Activated T-helper 17 cell treated with anti-CD3 and anti-CD28 coated beads, Interleukin-2, amount 50 U/mL, for 72 hours (primary cell): Measurements from ENCODE around the gene PGAP2. TPM values are rescaled to one million over a fixed set of nuclear protein-coding genes. Genes with fewer than 3 reads are reported as not detected.
"Not testable (repeated sequence)": the region's sequence is repeated elsewhere in the genome, so short reads cannot be mapped to it uniquely, and the experiment has no call there.

ENCODE experiments used
- ATAC-seq: fragments of 150-1000 bp; cut with Tn5 transposase; replicated peaks from 2 replicates; pipeline ENCODE4 v1.10.0; 2021; ENCODE audit warnings: mild to moderate bottlenecking, moderate library complexity
- H3K27ac Mint-ChIP-seq: one replicate; pipeline ENCODE4 v1.8.0; 2022; ENCODE audit warnings: mixed read lengths
- H3K27me3 Mint-ChIP-seq: one replicate; pipeline ENCODE4 v1.8.0; 2022; ENCODE audit warnings: mixed read lengths
- H3K36me3 Mint-ChIP-seq: one replicate; pipeline ENCODE4 v1.8.0; 2022; ENCODE audit warnings: low read depth, mild to moderate bottlenecking, mixed read lengths
- H3K4me1 Mint-ChIP-seq: one replicate; pipeline ENCODE4 v1.8.0; 2022; ENCODE audit warnings: mixed read lengths
- H3K4me3 Mint-ChIP-seq: one replicate; pipeline ENCODE4 v1.8.0; 2022; ENCODE audit warnings: mild to moderate bottlenecking, mixed read lengths
- H3K9me3 Mint-ChIP-seq: one replicate; pipeline ENCODE4 v1.8.0; 2022; ENCODE audit warnings: mixed read lengths
- total RNA-seq, 2 donors: library from RNA; stranded (reverse); gene quantifications; one replicate each; pipeline ENCODE4 v1.2.3, GENCODE V29; 2022

PGAP2 gene
- total RNA-seq, 2 donors from 2014 or later = 25.6 to 31.8 TPM

DNA sequence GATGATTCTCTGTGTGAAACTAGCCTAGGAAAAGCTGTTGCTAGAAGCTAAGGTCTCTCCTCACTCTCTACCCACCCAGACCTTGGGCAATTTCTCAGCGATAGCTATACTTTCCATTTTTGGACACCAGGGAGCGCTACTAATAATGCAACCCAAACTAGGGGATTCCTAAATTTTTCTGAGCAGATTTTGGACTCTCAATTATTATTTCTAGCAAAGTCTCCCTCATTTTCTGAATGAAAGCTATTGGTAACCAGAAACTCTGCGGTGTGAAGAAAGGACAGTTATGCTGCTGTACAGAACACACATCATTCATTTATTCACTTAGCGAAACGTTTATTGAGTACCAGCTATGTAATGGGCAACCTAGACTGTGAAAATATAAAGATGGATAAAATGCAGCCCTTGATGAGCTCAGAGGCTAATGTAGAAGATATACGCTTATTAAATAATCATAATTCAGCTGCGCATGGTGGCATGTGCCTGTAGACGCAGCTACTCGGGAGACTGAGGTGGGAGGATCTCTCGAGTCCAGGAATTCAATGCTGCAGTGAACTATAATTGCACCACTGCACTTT, 41.0 kb downstream of the PGAP2 start:
- Mint-ChIP-seq H3K9me3 (no peaks in the 10 kb centered on the region), H3K27ac (peak overlapping the region; percentile 32), H3K36me3 (peaks cover under 1% of the 10 kb centered on the region), H3K4me1 (peaks cover 31% of the 10 kb centered on the region), H3K4me3 (no peak overlapping the region), H3K27me3 (no peaks in the 10 kb centered on the region)
- ATAC-seq = peak; percentile 57

DNA sequence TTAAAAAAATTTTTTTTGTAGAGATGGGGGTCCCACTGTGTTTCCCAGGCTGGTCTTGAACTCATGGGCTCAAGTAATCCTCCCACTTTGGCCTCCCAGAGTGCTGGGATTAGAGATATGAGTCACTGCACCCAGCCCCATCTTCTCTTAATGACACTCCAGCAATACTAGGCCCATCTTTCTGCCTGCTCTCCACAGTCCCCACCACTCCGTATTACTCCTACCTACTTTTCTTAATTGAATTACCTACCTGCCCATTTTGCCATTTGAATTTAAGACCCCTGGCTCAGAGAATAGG, 45.1 kb downstream of the PGAP2 start:
- no peaks in the 10 kb centered on the region for H3K27me3 Mint-ChIP-seq
- H3K4me3 Mint-ChIP-seq = peak overlapping the region; percentile 79
- H3K27ac Mint-ChIP-seq = peak overlapping the region; percentile 81
- no peaks in the 10 kb centered on the region for H3K9me3 Mint-ChIP-seq
- H3K36me3 Mint-ChIP-seq = peaks cover 34% of the 10 kb centered on the region
- H3K4me1 Mint-ChIP-seq = peaks cover 31% of the 10 kb centered on the region
- ATAC-seq = no peak

DNA sequence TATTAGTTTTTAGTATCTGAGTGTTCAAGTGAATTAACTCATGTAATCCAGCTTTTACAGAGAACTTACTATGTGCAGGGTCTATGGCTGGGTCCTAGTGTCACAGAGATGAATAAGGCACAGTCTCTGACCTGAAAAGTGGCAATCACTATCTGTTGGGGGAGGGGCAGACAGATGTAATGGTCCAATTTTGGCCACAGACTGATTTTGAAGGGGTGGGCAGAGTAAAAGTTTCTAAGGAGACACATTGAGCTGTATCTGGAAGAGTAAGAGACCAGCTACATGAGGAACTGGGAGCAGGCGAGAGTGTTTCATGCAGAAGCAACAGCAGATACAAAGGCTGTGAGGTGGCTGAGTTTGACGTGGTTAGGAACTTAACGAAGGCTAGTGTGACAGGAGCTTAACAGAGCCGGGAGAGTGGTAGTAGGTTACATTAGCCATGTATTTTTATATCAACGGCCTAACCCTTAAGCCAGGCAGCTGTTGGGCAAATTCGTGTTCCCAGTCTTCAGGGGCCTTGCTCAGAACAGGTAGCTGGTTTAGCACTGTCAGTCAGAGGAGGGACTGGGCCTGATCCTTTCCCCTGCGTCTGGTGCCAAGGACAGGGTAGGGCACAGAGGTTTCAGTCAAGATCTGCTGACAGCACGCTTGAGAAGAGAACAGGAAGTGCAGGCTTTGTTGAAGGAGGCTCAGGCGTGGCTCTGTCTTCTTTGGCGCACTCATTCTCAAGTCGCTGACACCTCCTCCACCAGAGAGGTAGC, 45.7 kb downstream of the PGAP2 start:
- peak overlapping the region; percentile 79 for H3K4me3 Mint-ChIP-seq
- peaks cover 35% of the 10 kb centered on the region for H3K4me1 Mint-ChIP-seq
- H3K27ac Mint-ChIP-seq = peak overlapping the region; percentile 81
- peaks cover 34% of the 10 kb centered on the region for H3K36me3 Mint-ChIP-seq
- no peaks in the 10 kb centered on the region for H3K27me3 Mint-ChIP-seq
- peak; percentile 62 for ATAC-seq
- H3K9me3 Mint-ChIP-seq = no peaks in the 10 kb centered on the region

DNA sequence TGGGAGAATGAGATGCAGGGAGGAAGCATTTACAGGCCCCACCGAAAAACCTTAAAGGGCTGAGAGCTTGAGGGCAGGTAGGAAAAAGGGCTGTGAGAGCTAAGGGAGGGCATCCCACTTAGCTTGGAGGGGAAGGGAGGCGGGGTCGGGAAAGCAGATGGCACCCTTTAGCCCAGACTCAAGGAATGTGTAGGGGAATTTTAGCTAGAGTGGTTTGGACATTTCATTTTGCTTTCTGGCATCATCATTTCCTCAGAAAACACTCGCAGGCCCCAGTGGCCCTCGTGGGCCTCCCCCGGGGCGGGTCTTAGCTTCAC, 46.3 kb downstream of the PGAP2 start:
- Mint-ChIP-seq H3K4me1 (peaks cover 36% of the 10 kb centered on the region), H3K4me3 (peak overlapping the region; percentile 79)

DNA sequence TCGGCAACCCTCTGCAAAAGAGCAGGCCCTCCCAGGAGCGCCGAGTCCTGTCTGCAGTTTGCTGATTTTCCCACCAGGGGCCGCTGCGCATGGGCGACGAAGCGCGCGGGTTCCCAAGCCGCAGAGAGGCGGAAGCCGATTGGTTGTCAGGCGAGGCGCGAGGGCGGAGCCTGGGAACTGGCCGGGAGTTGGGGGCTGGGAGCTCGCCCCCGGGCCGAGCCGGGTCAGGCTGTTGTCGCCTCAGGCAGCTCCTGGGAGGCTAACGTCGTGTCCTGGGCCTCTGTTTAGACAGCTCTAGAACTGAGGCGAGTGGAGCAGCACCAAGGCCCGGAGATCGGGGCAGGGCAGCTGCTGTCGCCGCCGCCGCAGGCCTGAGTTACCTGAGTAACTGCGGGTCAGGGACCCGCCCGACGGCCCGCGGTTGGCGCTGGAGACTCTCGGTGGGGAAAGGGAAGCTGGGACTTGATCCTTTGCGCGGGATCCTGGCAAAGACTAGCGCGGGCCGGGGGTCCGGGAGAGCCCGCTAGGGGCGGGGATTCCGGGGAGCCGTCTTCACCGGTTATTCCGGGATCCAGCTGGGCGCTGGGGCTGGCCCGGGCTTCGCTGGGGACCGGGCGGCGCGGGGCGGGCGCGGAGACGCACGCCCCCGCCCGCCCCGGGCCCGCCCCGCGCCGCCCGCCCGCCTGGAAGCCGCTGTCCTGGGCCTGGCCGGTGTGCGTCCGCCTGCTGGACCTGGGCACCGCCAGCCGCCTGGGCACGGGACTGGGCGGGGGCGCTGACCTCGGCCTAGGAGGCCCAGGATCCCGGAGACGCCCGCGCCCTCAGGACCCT, 46.8 kb downstream of the PGAP2 start, which contains the start of gene STIM1:
Gene STIM1 (plus strand): TSS at position 688 of the 831 bp plus-strand sequence. CDS start 607 bp downstream, outside the sequence.
- Mint-ChIP-seq H3K27me3 (no peaks in the 10 kb centered on the region), H3K4me3 (peak within 1 kb of the TSS; percentile 79), H3K36me3 (peaks cover 34% of the 10 kb centered on the region), H3K27ac (peak within 1 kb of the TSS; percentile 81), H3K9me3 (no peaks in the 10 kb centered on the region), H3K4me1 (peaks cover 37% of the 10 kb centered on the region)
- ATAC-seq = peak; percentile 75

More for the DNA sequence above, 46.3 kb downstream of the PGAP2 start:
- Mint-ChIP-seq H3K36me3 (peaks cover 34% of the 10 kb centered on the region), H3K27me3 (no peaks in the 10 kb centered on the region), H3K9me3 (no peaks in the 10 kb centered on the region), H3K27ac (peak overlapping the region; percentile 81)
- ATAC-seq = no peak

DNA sequence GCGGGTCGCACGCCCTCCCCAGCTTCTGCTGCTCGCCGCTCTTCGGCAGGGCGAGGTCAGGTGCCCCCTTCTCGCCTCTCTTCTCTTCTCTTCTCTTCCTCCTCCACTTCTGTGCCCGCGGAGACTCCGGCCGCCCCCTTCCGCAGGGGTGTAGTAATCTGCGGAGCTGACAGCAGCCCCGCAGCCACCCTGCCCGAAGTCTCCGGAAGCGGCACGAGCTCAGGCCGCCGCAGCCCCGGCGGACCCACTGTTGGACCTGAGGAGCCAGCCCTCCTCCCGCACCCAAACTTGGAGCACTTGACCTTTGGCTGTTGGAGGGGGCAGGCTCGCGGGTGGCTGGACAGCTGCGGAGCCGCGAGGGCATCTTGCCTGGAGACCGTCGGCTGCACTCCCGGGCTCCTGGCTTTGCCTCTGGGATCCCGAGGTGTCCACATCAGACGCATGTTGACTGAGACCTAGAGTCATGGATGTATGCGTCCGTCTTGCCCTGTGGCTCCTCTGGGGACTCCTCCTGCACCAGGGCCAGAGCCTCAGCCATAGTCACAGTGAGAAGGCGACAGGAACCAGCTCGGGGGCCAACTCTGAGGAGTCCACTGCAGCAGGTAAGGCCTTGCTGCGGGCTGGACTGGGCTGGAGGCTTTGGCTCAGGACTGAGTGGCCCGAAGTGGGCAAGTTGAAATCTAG, 47.6 kb downstream of the PGAP2 start:
- peak; percentile 8 for ATAC-seq
- Mint-ChIP-seq H3K36me3 (peaks cover 34% of the 10 kb centered on the region), H3K27ac (peak overlapping the region; percentile 65), H3K4me1 (peaks cover 41% of the 10 kb centered on the region), H3K9me3 (no peaks in the 10 kb centered on the region), H3K4me3 (peak overlapping the region; percentile 79), H3K27me3 (no peaks in the 10 kb centered on the region)

DNA sequence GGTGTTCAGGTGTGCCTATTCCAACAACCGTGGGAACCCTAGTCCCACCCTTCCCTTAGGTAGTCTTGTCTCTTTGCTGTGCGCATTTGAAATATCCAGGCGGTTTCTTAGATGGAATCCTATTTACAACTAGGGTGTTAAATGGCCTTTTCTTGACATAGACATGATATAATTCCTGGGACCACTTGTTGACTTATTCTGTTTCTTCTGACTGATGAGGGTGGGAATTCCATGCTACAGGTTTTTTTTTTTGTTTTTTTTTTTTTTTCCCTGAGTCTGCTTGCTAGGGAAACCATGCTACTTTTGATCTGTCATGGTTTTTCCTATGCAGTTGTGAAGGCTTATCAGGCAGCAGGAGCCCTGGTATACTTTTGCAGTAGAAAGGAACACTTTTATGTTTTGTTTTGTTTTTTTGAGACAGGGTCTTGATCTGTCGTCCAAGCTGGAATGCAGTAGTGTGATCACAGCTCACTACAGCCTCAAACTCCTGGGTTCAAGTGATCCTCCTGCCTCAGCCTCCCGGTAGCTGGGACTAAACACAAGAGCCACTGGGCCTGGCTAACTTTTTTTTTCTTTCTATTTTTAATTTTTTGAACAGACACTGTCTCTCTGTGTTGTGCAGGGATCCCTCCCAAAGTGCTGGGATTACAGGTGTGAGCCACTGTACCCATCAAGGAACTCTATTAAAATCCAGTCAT, 48.6 kb downstream of the PGAP2 start:
- H3K9me3 Mint-ChIP-seq = no peaks in the 10 kb centered on the region
- H3K4me3 Mint-ChIP-seq = peak overlapping the region; percentile 79
- peaks cover 49% of the 10 kb centered on the region for H3K4me1 Mint-ChIP-seq
- ATAC-seq = no peak
- H3K27ac Mint-ChIP-seq = peak overlapping the region; percentile 65
- peaks cover 34% of the 10 kb centered on the region for H3K36me3 Mint-ChIP-seq
- no peaks in the 10 kb centered on the region for H3K27me3 Mint-ChIP-seq

DNA sequence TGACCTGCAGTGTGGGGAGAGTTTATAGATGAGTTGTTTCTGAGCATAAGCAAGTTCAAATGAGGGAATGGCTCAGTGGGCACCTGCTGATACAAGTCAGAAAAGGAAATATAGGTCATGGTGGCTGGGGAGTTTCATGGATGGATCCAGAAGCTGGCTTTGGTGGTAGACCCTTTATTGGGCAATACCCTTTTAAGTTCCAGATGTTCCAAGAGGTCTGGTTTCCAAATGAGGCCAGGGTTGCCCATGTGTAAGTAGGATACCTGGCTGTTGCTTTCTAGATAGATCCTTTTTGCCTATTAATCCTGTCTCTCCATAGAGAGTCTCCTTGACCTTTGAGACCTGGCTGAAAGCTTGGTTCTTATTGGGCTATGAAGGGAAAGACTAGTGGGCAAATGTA, 49.3 kb downstream of the PGAP2 start:
- peaks cover 34% of the 10 kb centered on the region for H3K36me3 Mint-ChIP-seq
- H3K27ac Mint-ChIP-seq = peak overlapping the region; percentile 65
- H3K27me3 Mint-ChIP-seq = no peaks in the 10 kb centered on the region
- peaks cover 46% of the 10 kb centered on the region for H3K4me1 Mint-ChIP-seq
- no peaks in the 10 kb centered on the region for H3K9me3 Mint-ChIP-seq
- peak overlapping the region; percentile 79 for H3K4me3 Mint-ChIP-seq
- ATAC-seq = no peak

DNA sequence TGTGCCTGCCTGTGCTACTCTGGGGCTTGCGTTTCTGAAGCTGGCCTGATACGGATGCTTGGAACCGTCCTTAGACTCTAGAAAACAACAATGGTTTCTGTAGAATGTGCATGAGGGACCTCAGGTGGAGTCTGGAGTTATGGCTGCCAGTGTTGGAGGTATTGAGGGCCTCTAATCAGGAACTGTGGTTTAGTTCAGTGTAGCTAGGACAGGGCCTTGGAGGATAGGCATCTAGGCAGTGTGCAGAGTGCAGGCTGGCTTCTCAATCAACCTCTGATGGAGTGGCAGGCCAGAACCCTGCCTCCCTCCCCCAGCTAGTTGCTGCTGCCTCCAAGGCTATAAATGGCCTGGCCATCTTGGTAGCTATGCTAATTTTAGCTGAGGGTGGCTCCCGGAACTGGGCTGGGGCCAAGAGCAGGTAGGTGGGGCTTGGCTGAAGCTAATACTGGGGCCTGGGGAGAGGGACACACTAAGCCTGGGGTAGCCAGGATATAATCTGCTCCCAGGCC, 51.1 kb downstream of the PGAP2 start:
- Mint-ChIP-seq H3K27me3 (no peaks in the 10 kb centered on the region), H3K4me3 (peak overlapping the region; percentile 79), H3K27ac (peak overlapping the region; percentile 86), H3K9me3 (no peaks in the 10 kb centered on the region), H3K4me1 (peaks cover 37% of the 10 kb centered on the region), H3K36me3 (peaks cover 33% of the 10 kb centered on the region)
- no peak for ATAC-seq

DNA sequence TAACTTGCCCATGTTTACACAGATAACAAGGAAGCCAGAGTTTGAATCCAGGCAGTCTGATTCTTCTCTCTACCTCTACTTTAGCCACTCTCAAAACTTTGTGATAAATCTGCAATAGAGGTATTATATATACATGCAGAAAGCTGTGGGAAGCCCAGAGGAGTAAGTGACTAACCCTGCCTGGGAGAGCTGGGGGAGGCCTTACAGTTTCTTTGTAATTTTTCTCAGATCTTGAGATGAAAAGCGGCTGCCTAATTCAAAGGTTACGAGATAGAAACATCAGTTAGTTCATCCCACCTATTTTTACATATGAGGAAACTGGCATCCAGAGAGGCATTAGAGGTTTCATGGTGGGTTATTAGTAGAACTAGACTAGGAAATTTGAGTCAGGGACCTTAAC, 52.0 kb downstream of the PGAP2 start:
- peak; percentile 63 for ATAC-seq
- Mint-ChIP-seq H3K27ac (peak overlapping the region; percentile 86), H3K36me3 (peaks cover 25% of the 10 kb centered on the region), H3K9me3 (no peaks in the 10 kb centered on the region), H3K27me3 (no peaks in the 10 kb centered on the region), H3K4me3 (peak overlapping the region; percentile 79), H3K4me1 (peaks cover 43% of the 10 kb centered on the region)

DNA sequence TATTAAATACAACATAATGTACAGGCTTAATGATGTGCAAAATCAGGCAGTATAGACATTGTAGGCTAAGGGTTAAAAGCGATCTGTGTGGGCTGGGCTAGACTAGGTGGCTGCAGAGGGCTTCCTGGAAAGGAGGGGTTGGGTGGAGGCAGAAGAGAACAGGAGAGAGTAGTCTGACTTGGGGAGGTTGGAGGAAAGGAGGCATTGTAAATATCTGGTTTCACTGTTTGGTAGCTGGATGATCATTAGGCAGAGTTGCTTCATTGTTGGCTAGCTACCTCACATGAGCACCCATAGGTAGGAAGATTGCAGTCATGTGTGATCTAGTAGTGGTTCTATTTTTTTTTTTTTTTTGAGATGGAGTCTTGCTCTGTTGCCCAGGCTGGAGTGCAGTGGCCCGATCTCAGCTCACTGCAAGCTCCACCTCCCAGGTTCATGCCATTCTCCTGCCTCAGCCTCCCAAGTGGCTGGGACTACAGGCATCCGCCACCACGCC, 52.6 kb downstream of the PGAP2 start:
- H3K9me3 Mint-ChIP-seq, H3K27me3 Mint-ChIP-seq: not testable (repeated sequence)
- H3K27ac Mint-ChIP-seq = peak overlapping the region; percentile 86
- peak; percentile 56 for ATAC-seq
- peaks cover 49% of the 10 kb centered on the region for H3K4me1 Mint-ChIP-seq
- peaks cover 22% of the 10 kb centered on the region for H3K36me3 Mint-ChIP-seq
- H3K4me3 Mint-ChIP-seq = peak overlapping the region; percentile 79

DNA sequence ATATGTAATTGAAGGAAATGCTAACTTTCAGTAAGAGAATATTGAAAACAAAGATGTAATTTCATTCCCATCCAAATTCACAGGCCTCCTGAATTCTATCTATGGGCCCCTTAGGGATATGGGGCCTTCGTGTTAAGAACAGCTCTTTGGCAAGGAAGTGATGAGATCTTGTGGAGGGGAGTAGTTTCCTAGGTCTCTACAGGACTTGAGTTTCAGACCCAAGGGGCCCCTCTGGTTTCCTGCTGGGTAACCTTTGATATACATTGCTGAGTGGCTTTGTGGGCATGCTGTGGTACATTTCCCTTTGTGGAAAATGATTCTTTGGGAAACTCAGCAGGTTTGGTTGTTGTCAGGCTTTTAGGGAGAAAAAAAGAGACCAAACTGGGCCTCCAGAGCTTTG, 53.3 kb downstream of the PGAP2 start:
- Mint-ChIP-seq H3K27me3 (no peaks in the 10 kb centered on the region), H3K36me3 (peaks cover 15% of the 10 kb centered on the region), H3K27ac (peak overlapping the region; percentile 86), H3K4me3 (peak overlapping the region; percentile 79), H3K4me1 (peaks cover 54% of the 10 kb centered on the region), H3K9me3 (no peaks in the 10 kb centered on the region)
- peak; percentile 11 for ATAC-seq

DNA sequence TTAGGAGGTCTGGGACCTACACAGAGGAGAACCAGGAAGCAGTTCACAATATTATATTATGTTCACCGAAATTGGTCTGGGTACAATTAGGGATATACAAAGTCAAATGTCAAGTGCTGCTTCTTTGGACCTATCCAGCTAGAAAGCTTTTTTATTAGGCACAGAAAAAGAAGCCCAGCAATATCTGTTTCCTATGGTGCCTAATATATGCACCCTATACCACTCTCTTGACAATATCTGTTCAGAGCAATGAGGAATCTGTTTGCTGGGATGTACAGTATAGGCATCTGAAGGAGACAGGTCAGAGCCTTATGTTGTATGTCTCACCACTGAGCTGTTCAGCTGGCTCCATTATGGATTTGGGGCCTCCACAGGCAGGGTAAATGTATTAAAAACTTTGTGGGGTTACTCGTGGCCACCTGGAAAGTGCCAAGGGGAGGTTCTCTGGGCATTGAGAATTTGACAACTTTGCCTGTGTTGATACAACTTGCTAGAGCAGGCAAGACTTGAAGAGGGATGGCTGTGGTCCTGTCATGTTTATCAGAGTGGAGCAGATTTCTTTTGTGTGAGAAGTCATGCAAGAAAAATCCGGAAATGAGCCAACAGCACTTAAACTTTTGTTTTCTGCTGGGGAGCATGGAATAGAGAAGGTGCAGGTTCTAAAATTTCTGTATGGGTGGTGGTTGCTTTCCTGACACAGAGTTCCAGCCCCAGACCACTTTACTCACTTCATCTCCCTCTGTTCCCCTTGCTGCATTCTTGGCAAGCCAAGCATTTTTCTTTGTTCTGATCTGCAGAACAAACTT, 57.2 kb downstream of the PGAP2 start:
- Mint-ChIP-seq H3K36me3 (no peaks in the 10 kb centered on the region), H3K4me1 (peaks cover 56% of the 10 kb centered on the region), H3K4me3 (peak overlapping the region; percentile 53), H3K27me3 (no peaks in the 10 kb centered on the region), H3K27ac (peak overlapping the region; percentile 51), H3K9me3 (no peaks in the 10 kb centered on the region)
- no peak for ATAC-seq
